Tibial artery (tissue), 4 donors: ENCODE results near the gene HEATR5B.

Source experiments
- DNase-seq, 2 donors: peaks; one replicate each; pipeline ENCODE4 v3.0.0-alpha.2; 2019
- H3K27ac ChIP-seq, 2 donors: fragments of 200-600 bp; sonication (generic) in 1 of 2; 1 replicate in 1 of 2; 2 replicates in 1 of 2; pipeline ENCODE4 v1.5.1; 2018 to 2019; ENCODE audit warnings: mild to moderate bottlenecking in 1 of 2
- H3K27me3 ChIP-seq, 2 donors: fragments of 200-600 bp; sonication (generic) in 1 of 2; one replicate each; pipeline versions ENCODE4 v1.5.1 to v1.6.0; 2016 to 2019
- H3K36me3 ChIP-seq, 3 donors: fragments of 200-600 bp; sonication (generic) in 2 of 3; one replicate each; pipeline ENCODE4 v1.5.1; 2016 to 2019; ENCODE audit warnings: mild to moderate bottlenecking in 2 of 3
- H3K4me1 ChIP-seq, 4 donors: fragments of 200-600 bp; sonication (generic) in 2 of 4; 1 replicate in 3 of 4; 2 replicates in 1 of 4; pipeline ENCODE4 v1.5.1; 2016 to 2019
- H3K4me3 ChIP-seq, 2 donors: fragments of 200-600 bp; sonication (generic) in 1 of 2; 1 replicate in 1 of 2; 2 replicates in 1 of 2; pipeline ENCODE4 v1.5.1; 2018 to 2019; ENCODE audit warnings: mild to moderate bottlenecking in 2 of 2
- H3K9me3 ChIP-seq, 3 donors: fragments of 200-600 bp; sonication (generic) in 1 of 3; one replicate each; pipeline ENCODE4 v1.5.1; 2016 to 2019
- CTCF ChIP-seq, 2 experiments: fragments of 200-600 bp in 1 of 2; fragments of 450-650 bp in 1 of 2; IDR thresholded peaks; one replicate each; pipeline ENCODE4 v1.5.1; 2017 to 2019; ENCODE audit warnings: antibody characterized with exemption in 2 of 2, mild to moderate bottlenecking in 1 of 2, moderate library complexity in 1 of 2
- intact Hi-C: fragments of 100-400 bp; cut with DNase I; formaldehyde crosslinking; loops from one replicate; pipeline ENCODE4 v1.15.0; 2023; ENCODE audit warnings: low total_unique reads

The HEATR5B gene

GRCh38 chr2:37020887-37021796, 63.0 kb downstream of the HEATR5B start:
- no peak overlapping the region for H3K4me3 ChIP-seq
- H3K36me3 ChIP-seq = peaks cover 44 to 67% (median 51%) of the 10 kb centered on the region in 3 donors
- intact Hi-C loops = no loop called here
- DNase-seq = no peak
- H3K27ac ChIP-seq = peak overlapping the region; percentile 38 to 59
- no peaks in the 10 kb centered on the region for H3K27me3 ChIP-seq
- peaks cover 0 to 23% (median 12%) of the 10 kb centered on the region in 4 donors for H3K4me1 ChIP-seq
- no peaks in the 10 kb centered on the region for H3K9me3 ChIP-seq
- TF ChIP-seq CTCF (IDR thresholded peaks at IDR 0.05) = no peak

- no peaks in the 10 kb centered on the region for H3K27me3 ChIP-seq
- H3K9me3 ChIP-seq = no peaks in the 10 kb centered on the region
- intact Hi-C loops = no loop called here
- peak overlapping the region; percentile 38 to 59 for H3K27ac ChIP-seq
- no peak for TF ChIP-seq CTCF (IDR thresholded peaks at IDR 0.05)
- H3K36me3 ChIP-seq = peaks cover 43 to 67% (median 46%) of the 10 kb centered on the region in 3 donors
- H3K4me1 ChIP-seq = peaks cover 0 to 23% (median 12%) of the 10 kb centered on the region in 4 donors
- H3K4me3 ChIP-seq = no peak overlapping the region
- DNase-seq = peak in 1 of 2 donors; percentile 44
These were observed 63.8 kb downstream of the HEATR5B start for GRCh38 chr2:37020212-37020886.

GRCh38 chr2:37013315-37013641, 70.9 kb downstream of the HEATR5B start:
- DNase-seq = no peak
- Histone ChIP-seq H3K4me3 (no peak overlapping the region), H3K27me3 (no peaks in the 10 kb centered on the region), H3K27ac (no peak overlapping the region), H3K36me3 (peaks cover 46 to 83% (median 70%) of the 10 kb centered on the region in 3 donors), H3K9me3 (no peaks in the 10 kb centered on the region), H3K4me1 (no peaks in the 10 kb centered on the region)
- TF ChIP-seq CTCF (IDR thresholded peaks at IDR 0.05) = no peak
- intact Hi-C loops = no loop called here

GRCh38 chr2:37011130-37011529, 73.0 kb downstream of the HEATR5B start:
- intact Hi-C loops = no loop called here
- Histone ChIP-seq H3K27me3 (no peaks in the 10 kb centered on the region), H3K36me3 (peaks cover 46 to 90% (median 79%) of the 10 kb centered on the region in 3 donors), H3K4me3 (no peak overlapping the region), H3K9me3 (no peaks in the 10 kb centered on the region), H3K27ac (no peak overlapping the region), H3K4me1 (no peaks in the 10 kb centered on the region)
- DNase-seq = no peak
- TF ChIP-seq CTCF (IDR thresholded peaks at IDR 0.05) = no peak

- no peak for DNase-seq
- intact Hi-C loops = no loop called here
- H3K9me3 ChIP-seq = no peaks in the 10 kb centered on the region
- H3K36me3 ChIP-seq = peaks cover 63 to 96% (median 79%) of the 10 kb centered on the region in 3 donors
- H3K27ac ChIP-seq = no peak overlapping the region
- H3K4me3 ChIP-seq = no peak overlapping the region
- H3K27me3 ChIP-seq = no peaks in the 10 kb centered on the region
- peak in 1 of 2 experiments; percentile 21 for TF ChIP-seq CTCF (IDR thresholded peaks at IDR 0.05)
- no peaks in the 10 kb centered on the region for H3K4me1 ChIP-seq
These were observed 78.9 kb downstream of the HEATR5B start for GRCh38 chr2:37005118-37005868.
